Ammon's horn (tissue), 1 donor: ENCODE data around the gene PDSS2.
"Not testable (repeated sequence)": the region's sequence is repeated elsewhere in the genome, so short reads cannot be mapped to it uniquely, and the experiment has no call there.

Source experiments
- DNase-seq: peaks from one replicate; pipeline ENCODE4 v3.0.0-alpha.2; 2016; ENCODE audit warnings: low spot score

Gene PDSS2

GRCh38 chr6:107161521-107161920 lies 297.8 kb downstream of the PDSS2 start:
- DNase-seq, result no peak

- no peak for DNase-seq
These were observed 302.7 kb downstream of the PDSS2 start for GRCh38 chr6:107156617-107157016.

GRCh38 chr6:107154801-107155160 lies 304.6 kb downstream of the PDSS2 start:
- no peak for DNase-seq

- DNase-seq, result peak; percentile 8
These were observed 305.1 kb downstream of the PDSS2 start for GRCh38 chr6:107154131-107154800.

- DNase-seq, result no peak
These were observed 306.5 kb downstream of the PDSS2 start for GRCh38 chr6:107152638-107153430.

GRCh38 chr6:107144666-107145065 lies 314.7 kb downstream of the PDSS2 start:
- no peak for DNase-seq

- no peak for DNase-seq
These were observed 315.4 kb downstream of the PDSS2 start for GRCh38 chr6:107144014-107144413.

GRCh38 chr6:107140581-107140980 lies 318.8 kb downstream of the PDSS2 start:
- DNase-seq, result no peak

GRCh38 chr6:107136324-107136723 lies 323.0 kb downstream of the PDSS2 start:
- DNase-seq, result not testable (repeated sequence)

GRCh38 chr6:107135048-107135680 lies 324.2 kb downstream of the PDSS2 start:
- not testable (repeated sequence) for DNase-seq

- peak; percentile 26 for DNase-seq
These were observed 326.9 kb downstream of the PDSS2 start for GRCh38 chr6:107132330-107132954.

GRCh38 chr6:107129370-107129925 lies 329.9 kb downstream of the PDSS2 start:
- no peak for DNase-seq

- DNase-seq, result no peak
These were observed 330.8 kb downstream of the PDSS2 start for GRCh38 chr6:107128577-107128976.

GRCh38 chr6:107128175-107128574 lies 331.2 kb downstream of the PDSS2 start:
- DNase-seq, result no peak

- DNase-seq, result no peak
These were observed 333.6 kb downstream of the PDSS2 start for GRCh38 chr6:107125771-107126170.

GRCh38 chr6:107124934-107125348 lies 334.4 kb downstream of the PDSS2 start:
- no peak for DNase-seq

- no peak for DNase-seq
These were observed 335.9 kb downstream of the PDSS2 start for GRCh38 chr6:107123501-107123900.

GRCh38 chr6:107122748-107123147 lies 336.6 kb downstream of the PDSS2 start:
- no peak for DNase-seq

GRCh38 chr6:107121964-107122495 lies 337.3 kb downstream of the PDSS2 start:
- no peak for DNase-seq

- DNase-seq, result no peak
These were observed 338.1 kb downstream of the PDSS2 start for GRCh38 chr6:107121266-107121665.

GRCh38 chr6:107120404-107120803 lies 339.0 kb downstream of the PDSS2 start:
- DNase-seq, result no peak

- DNase-seq, result no peak
These were observed 340.4 kb downstream of the PDSS2 start for GRCh38 chr6:107118976-107119375.
